Suprapubic skin (tissue), 4 donors: ENCODE data around the gene BSPRY. TPM values are rescaled to one million over a fixed set of nuclear protein-coding genes. Genes with fewer than 3 reads are reported as not detected.

Source experiments
- DNase-seq, 2 donors: peaks; one replicate each; pipeline ENCODE4 v3.0.0-alpha.2; 2019; ENCODE audit warnings: low spot score in 2 of 2
- H3K27ac ChIP-seq: fragments of 200-600 bp; sonication (generic); one replicate; pipeline ENCODE4 v1.5.1; 2019
- H3K27me3 ChIP-seq: fragments of 200-600 bp; sonication (generic); one replicate; pipeline ENCODE4 v1.5.1; 2019
- H3K36me3 ChIP-seq: fragments of 200-600 bp; sonication (generic); one replicate; pipeline ENCODE4 v1.5.1; 2019
- H3K4me1 ChIP-seq: fragments of 200-600 bp; sonication (generic); one replicate; pipeline ENCODE4 v1.5.1; 2019
- H3K4me3 ChIP-seq: fragments of 200-600 bp; sonication (generic); one replicate; pipeline ENCODE4 v1.5.1; 2019; ENCODE audit warnings: mild to moderate bottlenecking
- H3K9me3 ChIP-seq: fragments of 200-600 bp; sonication (generic); one replicate; pipeline ENCODE4 v1.5.1; 2019
- CTCF ChIP-seq, 2 donors: fragments of 200-600 bp in 1 of 2; fragments of 450-650 bp in 1 of 2; sonication (generic) in 1 of 2; IDR thresholded peaks; one replicate each; pipeline ENCODE4 v1.5.1; 2016 to 2019; ENCODE audit warnings: antibody characterized with exemption in 2 of 2, mild to moderate bottlenecking in 1 of 2, moderate library complexity in 1 of 2
- EP300 ChIP-seq: sonication (generic); formaldehyde crosslinking; IDR thresholded peaks from one replicate; pipeline ENCODE4 v1.6.1; 2017; ENCODE audit warnings: antibody characterized with exemption
- POLR2A ChIP-seq, 2 donors: fragments of 450-650 bp; IDR thresholded peaks; one replicate each; pipeline ENCODE4 v1.6.1; 2017; ENCODE audit warnings: antibody characterized with exemption in 2 of 2, mild to moderate bottlenecking in 2 of 2, moderate library complexity in 2 of 2
- POLR2AphosphoS5 ChIP-seq, 3 donors: sonication (generic); formaldehyde crosslinking; IDR thresholded peaks; one replicate each; pipeline ENCODE4 v1.6.1; 2017; ENCODE audit warnings: antibody characterized with exemption in 3 of 3
- WGBS: methylation state at CpG from one replicate; pipeline ENCODE4 v1.1.5; 2018; 5-methylcytosine and 5-hydroxymethylcytosine counted together
- total RNA-seq, 4 donors: library from RNA; depleted of rRNA; stranded (reverse); fragments of >200 nt; gene quantifications; one replicate each; pipeline ENCODE4 v1.1.0, GENCODE V29; 2016

BSPRY gene
- total RNA-seq, 4 donors from 2014 or later = 8.3 to 37.3 (median 30.8) TPM

- peaks cover 22% of the 10 kb centered on the region for H3K4me1 ChIP-seq
- TF ChIP-seq CTCF (IDR thresholded peaks at IDR 0.05) (no peak), POLR2AphosphoS5 (IDR thresholded peaks at IDR 0.05) (no peak), EP300 (no peak), POLR2A (IDR thresholded peaks at IDR 0.05) (no peak)
- no peaks in the 10 kb centered on the region for H3K9me3 ChIP-seq
- H3K27ac ChIP-seq = peak overlapping the region; percentile 67
- H3K36me3 ChIP-seq = no peaks in the 10 kb centered on the region
- DNase-seq = no peak
- peaks cover 24% of the 10 kb centered on the region for H3K27me3 ChIP-seq
- peak overlapping the region; percentile 68 for H3K4me3 ChIP-seq
- 13% methylated on average over 14 of the region's 14 CpGs for WGBS
Observed at GRCh38 chr9:113350107-113350661, 843 bp downstream of the BSPRY start.

- 60% methylated on average over 6 of the region's 6 CpGs for WGBS
- no peak for TF ChIP-seq POLR2AphosphoS5 (IDR thresholded peaks at IDR 0.05)
- TF ChIP-seq EP300 = no peak
- no peak for TF ChIP-seq CTCF (IDR thresholded peaks at IDR 0.05)
- TF ChIP-seq POLR2A (IDR thresholded peaks at IDR 0.05) = no peak
- H3K4me1 ChIP-seq = peaks cover 22% of the 10 kb centered on the region
- H3K27me3 ChIP-seq = peaks cover 24% of the 10 kb centered on the region
- no peaks in the 10 kb centered on the region for H3K36me3 ChIP-seq
- no peak overlapping the region for H3K4me3 ChIP-seq
- H3K27ac ChIP-seq = no peak overlapping the region
- no peak for DNase-seq
- H3K9me3 ChIP-seq = no peaks in the 10 kb centered on the region
Observed at GRCh38 chr9:113350937-113351336, 1.6 kb downstream of the BSPRY start.

- Histone ChIP-seq H3K4me3 (no peak overlapping the region), H3K36me3 (no peaks in the 10 kb centered on the region), H3K27me3 (peaks cover 24% of the 10 kb centered on the region), H3K4me1 (peaks cover 22% of the 10 kb centered on the region), H3K27ac (no peak overlapping the region), H3K9me3 (no peaks in the 10 kb centered on the region)
- DNase-seq = no peak
- TF ChIP-seq CTCF (IDR thresholded peaks at IDR 0.05) (no peak), POLR2A (IDR thresholded peaks at IDR 0.05) (no peak), POLR2AphosphoS5 (IDR thresholded peaks at IDR 0.05) (no peak), EP300 (no peak)
- WGBS = 87% methylated on average over 6 of the region's 6 CpGs
Observed at GRCh38 chr9:113352006-113352405, 2.7 kb downstream of the BSPRY start.

GRCh38 chr9:113352411-113352810 lies 3.1 kb downstream of the BSPRY start:
- Histone ChIP-seq H3K4me1 (peaks cover 22% of the 10 kb centered on the region), H3K4me3 (no peak overlapping the region), H3K9me3 (no peaks in the 10 kb centered on the region), H3K27me3 (peaks cover 24% of the 10 kb centered on the region), H3K27ac (no peak overlapping the region), H3K36me3 (no peaks in the 10 kb centered on the region)
- 85% methylated on average over 1 of the region's 1 CpG for whole genome bisulfite sequencing
- TF ChIP-seq POLR2A (IDR thresholded peaks at IDR 0.05) (no peak), POLR2AphosphoS5 (IDR thresholded peaks at IDR 0.05) (no peak), CTCF (IDR thresholded peaks at IDR 0.05) (no peak), EP300 (no peak)
- DNase-seq = peak in 1 of 2 donors; percentile 18

GRCh38 chr9:113355040-113355596 lies 5.8 kb downstream of the BSPRY start:
- H3K4me1 ChIP-seq = peaks cover 9% of the 10 kb centered on the region
- H3K9me3 ChIP-seq = no peaks in the 10 kb centered on the region
- H3K4me3 ChIP-seq = no peak overlapping the region
- 73% methylated on average over 4 of the region's 4 CpGs for WGBS
- H3K36me3 ChIP-seq = no peaks in the 10 kb centered on the region
- H3K27ac ChIP-seq = no peak overlapping the region
- DNase-seq = no peak
- peaks cover 18% of the 10 kb centered on the region for H3K27me3 ChIP-seq
- TF ChIP-seq CTCF (IDR thresholded peaks at IDR 0.05) = no peak
- no peak for TF ChIP-seq POLR2A (IDR thresholded peaks at IDR 0.05)
- no peak for TF ChIP-seq POLR2AphosphoS5 (IDR thresholded peaks at IDR 0.05)
- no peak for TF ChIP-seq EP300
